ENCODE results near the gene TREH. TPM values are rescaled to one million over a fixed set of nuclear protein-coding genes. Genes with fewer than 3 reads are reported as not detected.
A peak's percentile ranks its signal among the peaks of the same experiment; 100 is the strongest.

Gene TREH
- total and polyA plus RNA-seq, 2 experiments from 2014 or later: 0.36 TPM; not detected in 1

GRCh38 chr11:118663381-118663780 is 16.1 kb downstream of the TREH start:
- ATAC-seq (no peak), DNase-seq (ENCODE audit: low spot score) (no peak)
- Mint-ChIP-seq H3K4me1 (peaks cover 28% of the 10 kb centered on the region), H3K27ac (peak overlapping the region; percentile 8; the same call in 1 of the 2 replicates), H3K9me3 (no peaks in the 10 kb centered on the region), H3K27me3 (ENCODE audit: insufficient read depth, low read depth, poor library complexity) (peaks cover 25% of the 10 kb centered on the region), H3K36me3 (ENCODE audit: low read depth) (no peaks in the 10 kb centered on the region), H3K4me3 (no peak overlapping the region)
- no peaks in the 10 kb centered on the region for H3K9me2 ChIP-seq (ENCODE audit: insufficient read depth)
- no peaks in the 10 kb centered on the region for H3K27me3 ChIP-seq (ENCODE audit: insufficient read depth)
- peaks cover 27% of the 10 kb centered on the region for H3K4me1 ChIP-seq (ENCODE audit: insufficient read depth)
- no peaks in the 10 kb centered on the region for H4K20me1 ChIP-seq (replicated peaks; ENCODE audit: insufficient read depth)
- no peaks in the 10 kb centered on the region for H3K79me2 ChIP-seq (replicated peaks; ENCODE audit: insufficient read depth)
- no peak for TF ChIP-seq JUNB (IDR thresholded peaks at IDR 0.05; ENCODE audit: unreplicated experiment)
- no peak for TF ChIP-seq CTCF (conservative IDR thresholded peaks at IDR 0.05; ENCODE audit: low read depth in 2 of 2)
- TF ChIP-seq ZNF462 (CRISPR knock-in tag; IDR thresholded peaks at IDR 0.05): no peak
- no peak for TF ChIP-seq POLR2AphosphoS5 (IDR thresholded peaks at IDR 0.05; ENCODE audit: low read depth)
- no peak for TF ChIP-seq NANOG (IDR thresholded peaks at IDR 0.05; ENCODE audit: borderline replicate concordance)
- TF ChIP-seq STAT1 (IDR thresholded peaks at IDR 0.05; ENCODE audit: unreplicated experiment): no peak
- no peak for TF ChIP-seq EZH2 (IDR thresholded peaks at IDR 0.05; ENCODE audit: low read depth, unreplicated experiment)
- no peak for TF ChIP-seq REST (IDR thresholded peaks at IDR 0.05; ENCODE audit: unreplicated experiment)
- TF ChIP-seq ZNF114 (CRISPR knock-in tag; IDR thresholded peaks at IDR 0.05): no peak
- no peaks in the 10 kb centered on the region for H3K36me3 ChIP-seq (ENCODE audit: insufficient read depth)
- H3F3A ChIP-seq (replicated peaks; ENCODE audit: low read depth): peaks cover 10% of the 10 kb centered on the region; the same call in 1 of the 2 replicates
- H3K4me3 ChIP-seq: no peak overlapping the region
- H3K27ac ChIP-seq (ENCODE audit: low read depth): no peak overlapping the region
- H3K4me2 ChIP-seq: no peak overlapping the region
- no peak overlapping the region for H2AFZ ChIP-seq
